GM18951 (cell line): ENCODE data around the gene TPST1.

ENCODE experiments used
- POLR2A ChIP-seq: IDR thresholded peaks from 4 replicates; pipeline ENCODE4 v1.6.1; 2011; ENCODE audit warnings: mild to moderate bottlenecking; ENCODE audit not compliant: insufficient read length, insufficient read depth; ENCODE audit errors: extremely low read depth
- in situ Hi-C: fragments of 300-500 bp; cut with MboI; formaldehyde crosslinking; loops from one replicate; pipeline ENCODE4 v1.12.0; 2022; ENCODE audit warnings: low sequenced_read_pairs, mixed read lengths, inconsistent platforms; ENCODE audit not compliant: unreplicated experiment

Gene TPST1

DNA sequence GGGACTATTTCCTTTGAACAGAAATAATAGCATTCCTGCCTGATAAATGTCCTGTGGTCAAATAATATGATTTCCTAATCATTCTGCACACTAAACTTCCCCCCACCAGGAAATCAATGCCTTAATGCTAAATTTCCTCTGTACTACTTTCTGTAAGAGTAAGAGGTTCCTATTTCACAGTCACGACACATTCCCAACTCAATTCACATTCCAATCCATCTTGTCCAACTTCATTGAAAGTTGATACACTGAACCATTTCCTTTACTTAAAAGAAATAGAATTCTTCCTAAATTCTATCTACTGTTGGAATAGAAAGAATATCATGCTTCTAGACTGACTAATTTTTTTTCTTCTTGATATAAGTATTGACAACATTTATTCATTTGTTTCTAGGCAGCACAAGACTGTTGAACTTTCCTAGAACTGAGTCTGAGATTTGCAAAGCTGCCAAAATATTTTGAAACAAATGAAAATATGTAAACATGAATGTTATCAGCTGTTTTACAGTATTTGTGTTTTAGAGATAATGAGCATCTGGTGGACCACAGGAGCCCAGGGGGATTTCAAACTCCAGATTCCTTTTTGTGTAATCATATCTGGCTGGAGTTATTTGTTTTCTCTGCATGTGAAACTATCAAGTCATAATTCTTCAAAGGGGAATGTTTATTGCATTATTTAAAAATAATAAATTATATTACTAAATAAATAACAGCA lies 121.5 kb downstream of the TPST1 start:
- in situ Hi-C loops, result no loop called here

DNA sequence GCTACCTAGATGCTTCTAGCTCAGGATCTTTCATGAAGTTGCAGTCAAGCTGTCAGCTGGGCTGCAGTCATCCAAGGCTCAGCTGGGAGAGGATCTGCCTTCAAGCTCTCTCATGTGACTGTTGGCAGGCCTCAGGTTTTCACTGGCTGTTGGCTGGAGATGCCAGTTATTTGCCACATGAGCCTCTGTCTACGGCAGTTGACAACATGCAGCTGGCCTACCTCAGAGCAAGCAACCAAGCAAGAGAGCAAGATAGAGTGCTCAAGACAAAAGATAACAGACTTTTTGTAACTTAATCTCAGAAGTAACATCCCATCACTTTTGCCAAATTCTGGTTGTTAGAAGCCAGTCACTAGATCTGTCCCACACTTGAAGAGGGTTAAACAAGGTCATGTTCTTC lies 125.8 kb downstream of the TPST1 start:
- TF ChIP-seq POLR2A, result no peak
- in situ Hi-C loops, result no loop called here

More for the DNA sequence above, 121.5 kb downstream of the TPST1 start:
- TF ChIP-seq POLR2A, result no peak

DNA sequence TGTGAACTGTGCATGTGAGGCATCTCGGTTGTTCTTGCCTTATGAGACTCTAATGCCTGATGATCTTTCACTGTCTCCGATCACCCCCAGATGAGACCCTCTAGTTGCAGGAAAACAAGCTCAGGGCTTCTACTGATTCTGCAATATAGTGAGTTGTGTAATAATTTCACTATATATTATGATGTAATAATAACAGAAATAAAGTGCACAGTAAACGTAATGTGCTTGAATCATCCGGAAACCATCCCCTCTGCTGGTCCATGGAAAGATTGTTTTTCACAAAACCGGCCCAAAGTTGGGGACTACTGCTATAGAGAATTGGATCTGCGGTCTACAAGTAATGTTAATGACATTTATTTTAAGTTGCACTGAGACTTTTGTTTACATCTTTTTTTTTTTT lies 126.7 kb downstream of the TPST1 start:
- no peak for TF ChIP-seq POLR2A
- in situ Hi-C loops, result no loop called here

DNA sequence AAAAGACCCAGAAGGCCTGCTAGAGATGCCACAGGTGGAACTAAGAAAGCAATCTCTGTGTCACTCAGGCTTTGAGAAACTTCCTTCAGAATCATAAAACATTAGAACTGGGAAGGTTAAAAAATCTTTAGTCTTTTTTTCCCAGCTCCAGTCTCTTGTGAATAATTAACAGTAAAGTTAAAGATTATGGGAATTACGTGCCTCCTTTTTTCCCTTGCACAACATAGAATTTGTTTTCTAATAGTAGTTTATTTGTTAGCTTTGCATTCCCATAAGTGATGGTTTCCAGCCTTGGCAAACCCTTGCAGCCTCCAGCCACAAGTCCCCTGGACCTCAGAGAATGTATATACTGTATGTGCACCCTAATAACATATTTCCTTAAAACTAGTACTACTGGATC lies 128.3 kb downstream of the TPST1 start:
- TF ChIP-seq POLR2A, result no peak
- in situ Hi-C loops, result no loop called here

DNA sequence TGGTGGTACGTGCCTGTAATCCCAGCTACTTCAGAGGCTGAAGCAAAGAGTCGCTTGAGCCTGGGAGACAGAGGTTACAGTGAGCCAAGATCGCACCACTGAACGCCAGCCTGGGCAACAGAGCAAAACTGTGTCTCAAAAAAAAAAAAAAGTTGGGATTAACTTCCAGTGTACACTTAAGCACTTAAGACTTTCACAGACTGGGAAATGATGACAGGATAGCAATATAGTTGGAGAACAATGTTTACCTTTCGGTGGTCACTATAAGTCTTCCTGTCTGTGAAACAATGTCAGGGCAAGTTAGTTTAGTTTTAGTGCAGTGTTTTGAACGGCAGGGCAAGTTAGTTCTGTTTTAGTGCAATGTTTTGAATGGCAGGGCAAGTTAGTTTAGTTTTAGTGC lies 130.2 kb downstream of the TPST1 start:
- TF ChIP-seq POLR2A, result no peak
- in situ Hi-C loops, result no loop called here

DNA sequence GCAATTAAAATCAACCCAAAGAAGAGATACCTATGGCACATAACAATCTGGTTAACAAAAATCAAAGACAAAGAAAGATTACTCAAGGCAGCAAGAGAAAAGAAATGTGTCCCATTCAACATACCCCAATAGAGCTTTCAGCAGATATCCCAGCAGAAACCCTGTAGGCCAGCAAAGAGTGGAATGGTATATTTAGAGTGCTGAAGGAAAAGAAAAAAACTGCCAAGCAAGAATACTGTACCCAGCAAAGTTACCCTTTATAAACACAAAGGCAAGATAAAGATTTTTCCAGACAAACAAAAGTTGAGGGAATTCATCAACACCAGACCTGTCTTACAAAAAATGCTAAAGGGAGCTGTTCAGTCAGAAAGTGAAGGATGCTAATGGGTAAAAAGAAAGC lies 131.6 kb downstream of the TPST1 start:
- TF ChIP-seq POLR2A, result no peak
- in situ Hi-C loops, result no loop called here

DNA sequence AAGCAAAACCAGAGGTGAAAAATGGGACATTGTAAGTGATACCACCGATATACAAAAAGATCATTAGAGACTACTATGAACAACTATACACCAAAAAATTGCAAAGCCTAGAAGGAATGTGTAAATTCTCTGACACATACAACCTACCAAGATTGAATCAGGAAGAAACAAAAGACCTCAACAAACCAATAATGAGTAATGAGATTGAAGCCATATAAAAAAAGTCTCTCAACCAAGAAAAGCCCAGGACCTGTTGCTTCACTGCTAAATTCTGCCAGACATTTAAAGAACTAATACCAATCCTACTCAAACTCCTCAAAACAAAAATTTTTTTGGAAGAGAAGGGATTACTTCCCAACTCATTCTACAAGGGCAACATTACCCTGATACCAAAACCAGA lies 134.0 kb downstream of the TPST1 start:
- TF ChIP-seq POLR2A, result no peak
- in situ Hi-C loops, result no loop called here

DNA sequence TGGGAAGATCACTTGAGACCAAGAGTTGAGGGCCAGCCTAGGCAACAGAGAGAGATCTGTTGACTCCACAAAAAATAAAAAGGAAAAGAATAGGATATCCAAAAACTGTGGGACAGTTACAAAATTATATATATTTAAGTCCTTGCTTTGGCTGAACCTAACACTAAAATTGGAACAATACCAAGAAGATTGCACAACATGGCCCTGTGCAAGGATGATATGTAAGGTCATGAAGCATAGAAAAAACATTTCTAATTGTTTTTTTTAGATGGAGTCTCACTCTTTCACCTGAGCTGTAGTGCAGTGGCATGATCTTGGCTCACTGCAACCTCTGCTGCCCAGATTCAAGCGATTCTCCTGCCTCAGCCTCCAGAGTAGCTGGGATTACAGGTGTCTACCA lies 139.0 kb downstream of the TPST1 start:
- in situ Hi-C loops, result no loop called here
- TF ChIP-seq POLR2A, result no peak

DNA sequence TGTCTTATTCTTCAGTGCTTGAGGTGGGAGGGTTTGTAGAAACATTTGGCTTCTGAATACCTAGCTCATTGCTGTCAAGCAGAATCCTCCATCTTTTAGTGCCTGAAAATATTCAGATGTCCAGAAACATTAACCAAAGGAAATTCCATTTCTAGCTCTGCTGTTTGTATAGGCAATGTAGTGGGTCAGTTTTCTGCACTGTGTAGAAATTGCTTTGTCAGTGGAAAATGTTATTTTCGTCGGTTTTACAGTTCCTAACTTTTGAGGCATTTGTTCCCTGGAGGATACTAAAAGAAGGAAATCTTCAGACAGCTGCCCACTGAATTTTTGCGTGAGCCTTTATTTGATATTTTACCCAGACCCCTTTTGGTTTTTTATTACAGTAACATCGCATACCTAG lies 143.4 kb downstream of the TPST1 start:
- in situ Hi-C loops, result no loop called here
- no peak for TF ChIP-seq POLR2A

DNA sequence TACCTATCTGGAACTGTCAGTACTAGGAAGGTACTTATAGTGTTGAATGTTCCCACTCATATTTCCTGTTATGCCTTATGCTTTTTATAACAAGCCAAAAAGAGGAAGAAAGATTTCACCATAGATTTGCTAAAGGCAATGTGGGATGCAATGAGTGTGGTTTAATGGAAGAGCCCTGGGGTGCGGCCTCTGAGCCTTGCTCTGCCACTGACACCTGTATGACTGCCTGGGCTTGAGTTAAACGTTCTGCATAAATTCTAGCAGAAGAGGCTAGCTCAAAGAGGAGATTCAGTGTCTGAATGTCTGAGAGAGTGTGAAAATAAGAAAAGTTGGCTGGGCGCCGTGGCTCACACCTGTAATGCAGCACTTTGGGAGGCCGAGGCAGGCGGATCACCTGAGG lies 143.8 kb downstream of the TPST1 start:
- in situ Hi-C loops, result no loop called here
- no peak for TF ChIP-seq POLR2A

DNA sequence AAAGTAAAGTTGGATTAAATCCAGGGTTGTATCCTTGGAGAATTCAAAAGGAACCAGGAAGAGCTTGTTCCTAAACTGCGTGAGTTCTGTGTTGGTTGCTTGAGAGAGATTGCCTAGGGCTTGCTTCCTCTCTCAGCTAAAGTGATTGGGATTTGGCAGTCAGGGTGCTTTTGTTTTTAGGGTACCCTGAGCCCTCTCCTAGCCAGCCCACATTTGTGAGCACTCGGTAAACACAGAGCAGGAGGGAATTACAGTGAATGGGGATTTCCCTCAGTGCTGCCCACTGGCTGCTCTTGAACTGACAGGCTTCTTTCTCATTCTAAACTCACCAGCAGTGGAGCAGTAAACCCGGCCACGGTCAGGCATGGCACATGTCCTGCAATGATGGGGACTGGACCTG lies 146.9 kb downstream of the TPST1 start:
- in situ Hi-C loops, result no loop called here
- TF ChIP-seq POLR2A, result no peak

DNA sequence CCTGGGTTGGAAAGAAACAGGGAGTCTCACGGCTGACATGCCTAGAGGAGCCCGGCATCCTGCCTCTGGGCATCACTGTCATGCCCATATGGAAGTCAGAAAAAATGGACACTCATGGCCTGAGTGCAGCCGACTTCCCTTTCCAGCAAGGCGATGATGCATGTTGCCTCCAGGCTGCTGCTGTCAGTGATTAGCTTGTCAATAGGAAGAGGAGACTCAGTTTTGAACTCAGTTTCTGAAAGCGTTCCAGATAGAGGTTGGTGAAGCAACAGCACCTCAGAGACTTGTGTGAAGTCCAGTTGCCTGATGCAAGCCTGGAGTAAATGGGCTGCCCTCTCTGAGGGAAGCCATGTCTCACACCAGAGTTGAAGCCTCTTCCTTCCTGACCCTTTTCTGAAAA lies 148.4 kb downstream of the TPST1 start:
- no peak for TF ChIP-seq POLR2A
- in situ Hi-C loops, result no loop called here

DNA sequence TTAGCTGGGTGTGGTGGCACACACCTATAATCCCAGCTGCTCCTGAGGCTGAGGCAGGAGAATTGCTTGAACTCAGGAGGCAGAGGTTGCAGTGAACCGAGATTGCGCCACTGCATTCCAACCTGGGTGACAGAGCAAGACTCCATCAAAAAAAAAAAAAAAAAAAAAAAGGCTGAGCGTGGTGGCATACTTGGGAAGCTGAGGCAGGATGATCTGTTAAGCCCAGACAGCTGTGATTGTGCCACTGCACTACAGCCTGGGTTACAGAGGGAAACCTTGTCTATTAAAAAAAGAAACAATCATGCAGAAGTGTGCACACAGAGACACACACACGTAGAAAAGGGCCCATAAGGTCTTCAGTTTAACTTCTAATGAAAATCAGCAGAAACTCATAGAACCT lies 150.6 kb downstream of the TPST1 start:
- no peak for TF ChIP-seq POLR2A
- in situ Hi-C loops, result no loop called here

DNA sequence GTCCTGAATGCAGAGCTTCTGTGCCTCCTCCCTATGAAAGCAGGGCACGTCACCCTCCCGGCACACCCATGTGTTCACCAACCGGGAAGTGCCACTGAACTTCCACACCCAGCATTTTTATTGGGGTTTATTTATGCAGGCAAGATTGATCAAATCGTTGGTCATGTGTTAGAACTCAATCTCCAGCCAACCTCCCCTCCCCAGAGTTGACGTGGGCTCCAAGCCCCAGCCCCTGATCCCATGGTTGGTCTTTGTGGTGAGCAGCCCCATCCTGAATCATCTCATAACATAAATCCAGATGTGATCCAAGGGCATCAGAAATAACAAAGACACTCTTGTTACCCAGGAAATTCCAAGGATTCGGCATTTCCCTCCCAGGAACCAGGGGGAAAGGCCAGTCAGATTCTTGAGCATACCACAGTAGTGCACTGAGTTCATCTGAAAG lies 151.2 kb downstream of the TPST1 start:
- in situ Hi-C loops, result no loop called here
- TF ChIP-seq POLR2A, result no peak

DNA sequence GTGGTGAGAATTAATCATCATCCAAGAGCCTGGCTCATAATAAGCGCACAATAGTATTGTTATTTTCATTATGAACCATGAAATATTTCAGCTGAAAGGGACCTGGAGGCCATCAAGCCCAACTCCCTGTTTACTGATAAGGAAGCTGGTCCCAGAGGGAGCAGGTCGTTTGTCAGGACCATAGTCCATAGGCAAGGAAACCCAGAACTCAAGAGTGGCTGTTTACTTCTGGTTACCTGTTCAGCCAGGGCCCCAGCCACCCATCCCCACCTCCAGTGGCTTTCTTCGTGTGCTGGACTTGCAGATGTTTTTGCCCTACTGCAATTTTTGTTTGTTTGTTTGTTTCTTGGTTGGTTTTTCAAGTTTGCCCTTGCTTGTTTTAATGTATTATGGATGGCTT lies 152.0 kb downstream of the TPST1 start:
- no peak for TF ChIP-seq POLR2A
- in situ Hi-C loops, result no loop called here

DNA sequence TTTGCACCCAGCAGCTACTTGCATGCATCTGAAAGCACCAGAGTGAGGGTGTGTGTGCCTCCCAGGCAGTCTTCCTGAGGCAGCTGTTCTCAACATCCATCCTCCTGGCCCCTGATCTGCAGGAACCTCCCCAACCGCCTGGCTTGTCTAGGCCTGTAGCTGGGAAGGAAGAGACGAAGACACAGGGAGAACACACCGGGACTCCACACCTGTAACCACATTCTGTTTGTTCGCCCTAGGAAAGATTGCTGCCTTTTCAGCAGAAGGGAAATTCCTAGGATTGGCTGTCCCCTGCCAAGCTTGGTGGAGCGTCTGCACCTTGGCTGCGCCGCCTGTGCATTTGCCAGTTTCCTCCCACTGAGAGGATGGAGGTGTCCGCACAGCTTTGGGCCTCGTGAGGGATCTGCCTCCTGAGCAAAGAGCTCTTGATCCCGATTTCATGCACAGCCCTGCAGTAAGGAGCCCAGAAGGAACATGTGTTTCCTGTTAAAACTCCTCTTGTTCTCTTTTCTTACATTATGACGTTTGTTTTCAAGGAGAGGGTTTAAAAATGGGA lies 154.6 kb downstream of the TPST1 start:
- no peak for TF ChIP-seq POLR2A
- in situ Hi-C loops, result no loop called here
